Stimulated activated CD8-positive, alpha-beta memory T cell treated with anti-CD3 and anti-CD28 coated beads, Interleukin-7, amount 100 ng/mL, for 1 hour (primary cell): ENCODE results near the gene COL5A2.

ENCODE experiments used
- DNase-seq, 2 donors: peaks; one replicate each; pipeline ENCODE4 v3.0.0-alpha.2; 2020; ENCODE audit warnings: low read depth in 2 of 2

Gene COL5A2

DNA sequence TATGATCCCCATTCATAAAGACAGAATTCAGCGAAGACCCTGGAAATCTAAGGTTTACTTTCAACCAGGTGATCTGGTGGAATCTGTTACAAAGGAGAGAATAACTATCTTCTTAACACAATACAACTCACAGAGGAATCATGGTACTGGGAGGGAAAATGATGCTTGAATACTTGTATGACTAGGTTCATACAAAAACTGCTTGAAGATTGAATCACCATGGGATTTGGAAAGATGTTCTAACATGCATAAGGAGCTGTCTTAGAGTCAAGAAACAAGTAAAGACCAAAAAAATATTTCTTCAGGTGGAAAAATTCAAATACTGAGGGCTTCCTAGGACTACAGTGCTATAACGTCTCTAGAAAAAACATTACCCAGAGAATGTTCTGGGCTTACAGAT lies 32.2 kb downstream of the COL5A2 start:
- DNase-seq, result no peak

DNA sequence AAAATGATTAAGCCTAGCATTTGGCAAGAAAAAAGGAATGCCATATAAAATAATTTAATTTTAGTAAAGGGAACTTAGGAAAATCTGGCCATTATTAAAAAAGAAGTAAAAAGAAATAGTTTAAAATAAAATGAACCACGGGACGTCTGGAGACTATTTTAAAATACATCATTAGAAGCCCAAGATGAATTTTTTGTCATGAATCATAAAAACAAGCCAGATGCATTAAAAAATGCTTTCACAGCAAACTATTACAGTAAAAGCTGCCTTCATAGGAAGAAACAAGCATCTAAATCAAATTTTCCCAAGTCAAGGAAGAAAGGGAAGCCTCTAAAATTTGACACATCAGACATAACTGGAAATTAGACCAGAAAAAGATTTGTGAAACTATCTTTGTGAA lies 33.0 kb downstream of the COL5A2 start:
- no peak for DNase-seq

DNA sequence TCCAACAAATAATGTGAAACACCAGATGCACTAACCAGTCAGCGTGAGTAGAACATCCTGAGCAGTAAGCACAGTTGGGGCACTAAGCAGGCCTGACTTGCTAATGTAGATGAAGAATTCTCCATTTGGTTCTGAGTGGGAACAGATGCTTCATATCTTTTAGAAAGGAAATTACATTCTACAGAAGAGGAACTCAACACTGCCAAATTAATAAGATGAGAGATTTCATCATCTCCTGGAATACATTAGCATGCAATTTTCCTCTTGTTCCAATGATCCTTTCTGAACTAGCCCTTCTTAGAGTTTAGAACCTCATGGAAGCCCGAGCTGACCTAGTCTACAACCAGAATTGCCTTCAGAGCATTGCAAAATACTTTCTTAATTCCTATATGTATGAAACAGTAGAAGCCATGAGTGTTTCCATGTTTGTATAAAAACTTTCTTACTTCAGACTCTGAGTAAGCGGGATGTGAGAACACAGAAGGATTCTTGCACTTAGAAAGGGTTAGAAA lies 34.8 kb downstream of the COL5A2 start:
- no peak for DNase-seq

DNA sequence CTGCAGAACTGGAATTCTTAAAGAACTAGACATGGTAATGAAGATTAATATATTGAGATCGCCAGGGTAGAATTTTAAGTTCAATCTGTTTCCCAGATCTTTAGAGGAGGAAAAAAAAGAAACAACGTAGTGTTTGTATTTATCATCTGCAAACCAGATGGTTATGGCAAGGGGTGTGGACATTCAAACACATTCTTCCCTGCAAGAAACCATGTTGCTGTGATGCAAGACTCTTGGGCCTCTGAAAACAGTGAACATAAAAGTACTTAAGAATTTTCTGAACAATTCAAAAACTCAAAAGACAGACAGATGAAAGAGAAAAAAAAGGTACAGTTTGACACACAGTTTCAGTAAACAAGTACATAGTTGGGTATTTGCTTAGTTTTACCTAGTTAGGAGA lies 35.6 kb downstream of the COL5A2 start:
- no peak for DNase-seq

DNA sequence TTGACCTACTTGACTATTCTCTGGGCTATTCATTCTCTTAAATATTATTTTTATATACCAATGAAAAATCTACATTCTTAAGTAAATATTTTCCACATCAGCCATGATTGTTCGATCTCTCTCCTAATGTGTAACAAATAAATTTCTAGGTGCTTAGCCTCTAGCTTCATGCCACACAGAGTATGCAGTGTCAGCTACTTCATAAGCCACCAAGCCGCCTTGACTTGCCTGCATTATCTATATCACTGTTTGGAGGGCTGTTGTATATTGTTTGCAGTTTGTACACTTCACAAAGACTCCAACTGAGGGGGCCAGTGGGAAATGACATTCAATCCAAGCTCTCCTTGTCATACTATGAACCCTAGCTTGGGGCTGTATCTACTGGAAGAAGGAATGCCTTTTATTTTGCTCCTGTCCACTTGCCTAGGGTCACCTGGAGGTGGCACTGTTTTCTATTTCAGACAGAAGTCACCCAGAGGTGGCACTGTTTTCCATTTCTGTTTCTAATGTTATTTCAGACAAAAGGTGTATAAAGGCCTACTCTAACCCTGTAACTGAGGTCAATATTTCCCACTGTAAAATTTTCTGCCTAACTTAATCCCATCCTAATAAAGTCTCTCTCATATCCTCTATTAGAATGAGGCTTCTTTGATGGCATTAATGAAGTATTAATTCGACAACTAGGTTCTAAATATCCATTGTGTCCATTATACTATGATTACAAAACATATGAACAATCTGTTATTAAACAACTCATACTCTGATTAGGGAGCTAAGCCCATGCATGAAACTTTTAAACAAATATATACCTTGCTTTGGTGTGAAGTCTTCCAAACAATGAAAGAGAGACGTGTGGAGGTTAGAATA lies 36.4 kb downstream of the COL5A2 start:
- DNase-seq, result peak; percentile 0 to 2

DNA sequence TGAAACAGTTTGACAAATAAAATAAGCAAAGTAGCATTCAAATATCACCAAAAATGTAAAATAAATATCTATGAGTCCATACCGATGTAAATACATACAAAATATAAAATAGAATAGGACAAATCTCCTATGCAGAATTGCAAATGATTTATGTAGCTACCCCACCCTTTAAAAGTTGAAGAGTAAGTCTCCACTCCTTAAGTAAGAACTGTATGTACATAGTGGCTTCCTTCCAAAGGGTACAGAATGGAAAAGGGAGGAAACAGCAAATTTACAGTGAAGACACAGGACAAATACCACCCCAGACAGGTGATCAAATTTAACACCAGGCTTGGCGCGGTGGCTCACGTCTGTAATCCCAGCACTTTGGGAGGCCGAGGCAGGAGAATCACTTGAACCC lies 40.8 kb downstream of the COL5A2 start:
- DNase-seq, result no peak

DNA sequence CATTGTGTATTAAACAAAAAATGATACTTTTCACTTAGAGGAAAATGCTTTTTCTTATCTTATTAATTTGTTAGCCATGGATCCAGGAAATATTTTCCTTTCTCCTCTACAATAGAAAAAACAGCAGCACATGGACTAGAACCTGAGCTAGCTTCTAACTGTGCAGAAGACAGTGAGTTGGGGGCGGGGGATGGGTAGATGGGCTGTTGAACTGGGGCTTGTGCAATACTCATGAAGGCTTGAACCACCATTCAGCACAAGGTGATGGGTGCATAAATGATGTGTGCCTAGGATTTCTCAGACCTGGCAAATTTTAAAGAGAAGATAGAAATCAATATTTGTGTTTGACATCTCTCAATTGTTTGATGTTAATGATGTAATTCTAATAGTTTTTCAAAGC lies 42.0 kb downstream of the COL5A2 start:
- no peak for DNase-seq

DNA sequence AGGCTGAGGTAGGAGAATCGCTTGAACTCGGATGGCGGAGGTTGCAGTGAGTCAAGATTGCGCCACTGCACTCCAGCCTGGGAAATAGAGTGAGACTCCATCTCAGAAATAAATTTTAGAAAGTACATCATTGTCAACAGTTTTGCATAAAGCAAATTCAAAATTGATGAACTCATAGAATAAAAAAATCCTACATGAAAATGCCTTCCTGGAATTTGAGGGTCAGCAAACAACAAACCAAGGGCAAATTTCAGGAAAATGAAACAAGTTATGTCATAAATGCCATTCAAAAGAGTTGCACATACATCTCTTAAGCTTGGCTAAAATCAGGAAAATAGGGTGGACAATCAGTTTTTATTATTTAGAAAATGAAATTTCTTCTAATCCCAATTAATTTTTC lies 45.1 kb downstream of the COL5A2 start:
- DNase-seq, result no peak

DNA sequence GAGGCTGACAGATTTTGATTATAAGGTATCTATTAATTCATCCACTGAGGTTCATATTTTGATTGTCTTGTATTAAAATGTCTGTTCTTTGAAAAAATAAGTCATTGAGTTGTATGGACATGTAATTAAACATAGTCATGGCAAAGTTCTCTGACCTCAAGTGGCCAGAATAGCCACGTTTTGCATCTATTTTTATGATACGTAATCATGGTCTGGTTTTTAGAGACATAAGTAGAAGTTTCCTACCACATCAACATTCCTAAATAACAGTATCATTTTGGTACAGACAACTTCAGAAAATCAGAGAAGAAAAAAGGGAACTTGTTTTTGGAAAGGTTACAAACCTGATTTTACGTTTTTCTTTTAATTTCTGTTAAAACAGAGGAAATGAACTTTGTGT lies 47.6 kb downstream of the COL5A2 start:
- no peak for DNase-seq

DNA sequence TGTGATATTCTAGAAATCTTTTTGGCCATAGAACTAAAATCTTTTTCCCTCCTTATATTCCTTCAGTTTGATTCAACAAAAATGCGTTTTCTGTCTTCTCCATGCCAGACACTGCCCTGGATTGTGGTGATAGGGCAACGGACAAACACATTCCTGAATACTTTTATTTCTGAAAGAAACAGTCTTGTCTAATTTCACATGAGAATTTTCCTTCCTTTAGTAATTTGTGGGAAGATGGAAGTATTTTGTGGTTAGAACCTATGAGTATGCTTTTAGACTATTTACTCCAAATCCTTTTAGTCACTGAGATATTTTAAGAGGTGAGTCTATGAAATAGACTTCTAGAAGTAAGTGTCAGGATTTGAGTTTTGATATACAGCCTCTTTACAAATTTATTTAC lies 49.6 kb downstream of the COL5A2 start:
- no peak for DNase-seq

DNA sequence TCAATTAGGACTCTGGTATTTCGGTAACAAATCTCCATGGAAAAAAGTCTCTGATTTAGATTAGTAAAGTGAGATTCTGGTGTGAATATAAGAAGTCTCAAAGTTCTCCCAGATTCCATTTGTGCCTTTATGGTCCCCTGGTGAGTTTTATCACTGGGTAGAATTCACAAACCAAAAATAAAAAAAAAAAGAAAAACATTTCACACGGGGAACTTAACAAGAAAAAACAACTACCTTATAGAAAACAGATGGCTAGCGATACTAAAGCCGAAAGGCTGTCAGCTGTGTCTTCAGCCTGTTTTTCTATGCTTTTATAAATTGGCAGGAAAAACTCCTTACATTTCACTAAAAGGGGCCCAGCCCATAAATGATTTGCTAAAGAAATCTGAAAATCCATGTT lies 50.6 kb downstream of the COL5A2 start:
- no peak for DNase-seq

DNA sequence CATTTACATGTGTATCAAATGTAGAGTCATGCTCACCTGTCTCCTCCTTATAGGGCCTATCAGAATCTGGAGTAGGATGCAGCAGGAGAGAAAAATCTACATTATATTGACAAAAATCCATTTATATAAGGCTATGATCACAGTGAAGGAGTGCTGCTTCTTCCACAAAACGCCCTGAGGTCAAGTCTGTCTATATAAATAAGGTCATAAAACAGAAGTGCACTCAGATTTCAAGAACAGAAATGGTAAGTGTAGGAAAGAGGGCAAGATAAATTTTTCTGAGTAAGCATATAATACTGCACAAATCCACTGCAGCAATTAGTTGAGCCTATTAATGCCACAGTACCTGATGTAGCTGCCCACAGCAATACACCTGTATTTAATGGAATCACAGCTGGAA lies 51.8 kb downstream of the COL5A2 start:
- no peak for DNase-seq

DNA sequence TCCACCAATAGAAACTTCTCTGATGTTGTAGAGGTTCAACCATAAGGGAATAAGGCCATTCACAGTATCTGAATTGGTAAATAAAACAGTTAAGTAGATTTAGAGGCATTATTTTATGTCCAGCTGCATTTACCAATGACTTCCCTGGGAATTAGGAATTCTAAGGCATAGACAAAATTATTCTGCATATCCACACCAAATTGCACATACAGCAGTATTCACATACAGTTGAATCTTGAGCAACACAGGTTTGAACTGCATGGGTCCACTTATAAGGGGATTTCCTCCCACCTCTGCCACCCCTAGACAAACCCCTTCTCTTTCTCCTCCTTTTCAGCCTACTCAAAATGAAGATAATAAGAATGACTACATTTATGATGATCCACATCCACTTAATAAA lies 54.4 kb downstream of the COL5A2 start:
- DNase-seq, result no peak

DNA sequence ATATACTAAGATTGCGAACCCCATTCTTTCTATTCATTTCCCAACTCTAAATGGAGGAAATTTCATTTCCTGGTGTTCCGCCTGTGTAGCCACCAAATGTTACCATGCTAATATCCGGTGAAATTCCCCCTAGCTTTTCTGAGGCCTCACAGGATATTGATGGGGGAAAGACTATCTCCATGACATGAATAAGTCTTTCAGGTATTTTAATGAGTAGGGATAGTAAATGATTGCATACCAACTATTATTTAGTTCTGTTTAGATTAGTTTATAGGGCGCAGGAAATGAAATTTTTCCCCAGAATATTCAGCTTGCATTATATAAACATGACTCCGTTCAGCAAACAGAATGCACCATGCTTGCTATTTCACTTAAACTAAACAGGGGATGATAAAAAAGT lies 55.4 kb downstream of the COL5A2 start:
- DNase-seq, result no peak

DNA sequence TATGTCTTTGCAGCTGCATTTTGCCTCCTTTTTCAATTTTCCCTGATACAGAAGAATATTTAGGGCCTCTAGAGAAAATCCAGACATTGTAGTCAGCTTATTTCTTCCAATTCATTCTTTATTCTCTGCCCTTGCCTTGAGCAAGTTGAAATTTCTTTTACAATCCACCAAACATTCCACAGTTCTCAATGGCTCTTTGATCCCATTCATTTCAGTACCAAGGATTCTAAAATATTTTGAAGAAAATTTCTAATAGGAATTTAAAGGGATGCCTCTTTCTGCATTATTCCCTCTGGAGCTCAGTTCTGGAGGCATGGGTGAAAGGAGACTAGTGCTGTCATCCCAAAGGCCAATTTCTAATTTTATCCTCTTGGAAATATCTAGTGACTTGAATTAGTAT lies 61.2 kb downstream of the COL5A2 start:
- no peak for DNase-seq

DNA sequence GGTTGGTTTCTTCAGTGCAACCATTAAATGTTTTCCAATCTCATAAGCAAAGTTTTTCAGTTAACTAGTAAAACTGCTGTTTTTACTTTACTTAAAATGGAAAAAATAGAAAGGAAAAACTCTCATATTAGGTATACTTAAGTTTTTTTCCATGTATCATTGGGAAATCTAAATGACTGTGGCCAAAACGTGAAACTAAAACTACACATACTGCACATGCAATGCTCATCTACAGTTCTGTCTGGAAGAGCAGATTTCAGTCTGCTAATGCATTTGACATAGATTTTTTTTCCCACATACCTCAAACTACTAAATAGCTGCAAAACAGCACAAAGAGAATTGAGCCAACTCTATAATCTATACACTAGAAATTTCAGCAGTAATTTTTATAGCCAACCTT lies 62.6 kb downstream of the COL5A2 start:
- DNase-seq, result no peak

DNA sequence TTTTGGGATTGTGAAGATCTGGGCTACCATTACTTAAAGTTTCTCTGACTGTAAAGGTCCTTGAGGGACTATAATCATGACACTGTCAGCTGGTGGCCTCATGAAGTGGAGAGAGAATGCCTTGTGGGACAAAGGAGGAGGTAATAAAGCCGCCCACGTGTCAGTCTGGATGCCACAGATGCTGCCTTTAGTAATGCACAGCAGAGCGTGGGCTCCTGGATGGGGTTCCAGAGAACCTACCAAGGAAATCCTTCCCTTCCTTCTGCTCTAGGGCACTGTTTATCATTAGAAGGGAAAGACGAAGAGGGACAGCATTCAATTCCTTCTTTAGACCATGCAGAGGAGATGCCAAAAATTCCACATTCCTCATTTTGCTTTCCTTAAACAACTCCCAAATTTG lies 63.5 kb downstream of the COL5A2 start:
- no peak for DNase-seq

DNA sequence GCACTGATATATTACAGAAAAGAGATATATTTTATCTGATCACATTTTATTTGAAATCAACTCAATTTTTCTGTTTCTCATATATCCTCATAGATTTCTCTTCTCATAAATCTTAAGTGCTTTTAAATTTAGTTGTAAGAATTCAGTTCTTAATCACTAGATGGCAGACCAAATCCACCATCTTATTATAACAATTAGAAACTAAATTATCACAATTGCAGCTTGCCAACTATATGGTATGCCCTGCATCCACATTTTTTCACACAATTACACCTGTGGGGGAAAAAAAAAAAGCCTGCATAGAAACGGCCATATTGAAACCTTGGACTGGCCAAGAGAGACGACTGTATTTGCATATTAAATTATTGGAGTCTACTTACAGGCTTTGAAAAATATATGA lies 64.4 kb downstream of the COL5A2 start:
- no peak for DNase-seq

DNA sequence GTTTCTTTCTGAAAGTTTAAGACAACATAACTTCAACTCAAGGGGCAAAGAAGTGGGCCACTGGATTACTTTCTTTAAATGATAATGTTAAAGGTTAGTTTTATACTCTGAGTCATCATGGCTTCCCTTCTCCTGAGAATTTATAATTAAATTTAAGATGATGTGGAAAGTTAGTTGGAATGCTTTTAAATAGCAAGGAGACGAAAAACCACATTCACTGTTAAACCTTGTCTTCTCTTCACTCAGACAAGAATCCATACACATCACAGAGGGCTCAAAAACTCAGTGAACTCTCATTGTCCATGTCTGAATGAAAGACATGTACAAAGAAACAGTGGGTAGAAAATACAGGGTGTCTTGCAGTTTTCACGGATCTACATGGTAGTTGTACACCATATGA lies 65.6 kb downstream of the COL5A2 start:
- no peak for DNase-seq

DNA sequence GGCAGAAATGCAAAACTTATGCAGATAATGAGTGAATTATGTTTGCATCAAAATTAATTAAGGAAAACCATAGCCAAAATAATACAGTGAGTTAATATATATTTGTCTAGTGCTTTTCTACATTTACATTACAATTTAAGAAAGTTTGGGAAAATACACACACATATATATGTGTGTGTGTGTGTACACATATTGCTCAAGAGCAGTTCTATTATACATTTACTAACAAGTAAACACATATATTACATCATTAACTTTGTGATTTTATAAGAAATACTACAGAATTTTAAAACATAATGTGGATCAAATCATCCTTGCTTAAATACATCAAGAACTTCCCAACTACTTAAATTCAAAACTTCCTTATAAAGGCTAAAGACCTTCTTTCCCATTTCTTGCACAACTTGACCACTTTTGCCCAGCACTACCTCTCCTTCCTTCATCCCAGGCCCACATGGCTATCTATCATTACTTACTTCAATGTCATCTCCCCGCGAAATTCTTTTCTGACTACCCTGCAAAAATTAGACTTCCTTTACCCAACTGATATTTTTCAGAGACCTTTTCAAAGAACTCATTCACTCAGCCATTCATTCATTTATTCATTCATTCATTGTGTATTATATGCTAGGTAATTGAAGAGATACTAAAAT lies 68.4 kb downstream of the COL5A2 start:
- DNase-seq, result no peak

DNA sequence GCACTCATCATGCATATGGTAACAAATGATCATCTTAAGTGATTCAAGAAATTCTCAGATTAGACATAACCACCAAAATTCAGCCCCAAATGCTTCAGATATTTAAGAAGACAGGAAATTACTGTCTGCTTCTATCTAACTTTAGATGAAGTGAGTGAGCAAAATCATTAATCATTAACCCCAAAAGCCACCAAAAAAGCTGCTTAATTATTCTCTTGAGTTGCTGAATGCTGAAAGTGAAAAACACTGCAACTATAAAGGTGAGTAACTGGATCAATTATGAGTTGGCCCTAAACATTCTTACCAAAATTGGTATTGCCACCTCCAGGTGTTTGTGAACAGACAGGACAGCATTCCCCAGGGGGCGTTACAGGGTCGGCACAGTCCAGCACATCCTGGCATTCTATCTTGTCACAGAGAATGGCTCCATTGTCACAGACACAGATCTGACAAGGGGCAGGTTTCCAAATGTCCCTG lies 69.6 kb downstream of the COL5A2 start:
- DNase-seq, result no peak

DNA sequence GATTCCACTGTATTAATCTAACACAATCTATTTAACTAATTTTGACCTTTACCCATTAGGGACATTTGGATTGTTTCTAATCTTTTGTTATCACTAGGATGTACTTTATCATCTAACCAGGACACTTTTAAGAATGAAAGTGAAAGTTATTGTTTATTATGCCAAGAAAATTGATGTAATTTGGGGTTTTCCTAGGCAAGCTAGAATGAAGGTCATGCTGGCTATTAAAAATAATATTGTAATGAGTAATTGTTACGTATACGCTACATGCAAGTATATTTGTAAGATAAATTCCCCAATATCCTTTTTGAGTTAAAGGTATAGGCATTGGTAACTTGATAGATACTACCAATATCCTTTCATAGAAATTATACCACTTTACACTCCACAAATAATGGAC lies 74.6 kb downstream of the COL5A2 start:
- no peak for DNase-seq

DNA sequence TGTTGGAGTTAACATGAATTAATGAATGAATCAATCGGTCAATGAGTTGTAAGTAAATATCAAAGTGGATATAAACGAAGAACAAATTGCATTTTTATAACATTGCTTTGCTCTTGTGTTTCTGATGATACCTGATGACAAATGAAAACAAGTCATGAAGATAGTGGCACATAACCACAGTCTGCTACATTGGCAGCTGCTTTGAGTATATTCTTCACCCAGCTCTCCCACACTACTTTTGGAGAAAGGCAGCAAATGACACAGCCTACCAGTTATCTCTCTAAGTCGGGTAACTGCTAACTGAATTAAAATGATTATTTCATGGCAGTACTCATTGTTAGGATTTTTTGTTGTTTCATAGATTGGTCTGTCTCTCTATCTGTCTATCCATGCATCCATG lies 76.8 kb downstream of the COL5A2 start:
- DNase-seq, result no peak
